ENCODE data around the gene HOXD13. TPM values are rescaled to one million over a fixed set of nuclear protein-coding genes. Genes with fewer than 3 reads are reported as not detected.

The HOXD13 gene
- total RNA-seq, 1 donor from 2014 or later, result not detected

GRCh38 chr2:176132205-176133171, 40.0 kb downstream of the HOXD13 start:
- DNase-seq (ENCODE audit: low read depth) (no peak), FAIRE-seq (no peak)

GRCh38 chr2:176133389-176133788, 40.9 kb downstream of the HOXD13 start:
- H3K27me3 ChIP-seq (ENCODE audit: control insufficient read depth, insufficient read depth, low read length), result peaks cover 66% of the 10 kb centered on the region
- FAIRE-seq (no peak), DNase-seq (ENCODE audit: low read depth) (no peak)
- no peak for TF ChIP-seq CTCF (IDR thresholded peaks at IDR 0.05; ENCODE audit: insufficient read depth, low read length, severe bottlenecking)
- no peaks in the 10 kb centered on the region for H3K36me3 ChIP-seq (ENCODE audit: control insufficient read depth, insufficient read depth, low read length)
- H3K4me3 ChIP-seq (ENCODE audit: low read depth, low read length), result no peak overlapping the region

More at GRCh38 chr2:176132205-176133171, 40.0 kb downstream of the HOXD13 start:
- Histone ChIP-seq H3K36me3 (ENCODE audit: control insufficient read depth, insufficient read depth, low read length) (no peaks in the 10 kb centered on the region), H3K4me3 (ENCODE audit: low read depth, low read length) (no peak overlapping the region), H3K27me3 (ENCODE audit: control insufficient read depth, insufficient read depth, low read length) (peaks cover 70% of the 10 kb centered on the region)
- no peak for TF ChIP-seq CTCF (IDR thresholded peaks at IDR 0.05; ENCODE audit: insufficient read depth, low read length, severe bottlenecking)

- FAIRE-seq, result no peak
- Histone ChIP-seq H3K27me3 (ENCODE audit: control insufficient read depth, insufficient read depth, low read length) (peaks cover 65% of the 10 kb centered on the region), H3K36me3 (ENCODE audit: control insufficient read depth, insufficient read depth, low read length) (no peaks in the 10 kb centered on the region), H3K4me3 (ENCODE audit: low read depth, low read length) (no peak overlapping the region)
- DNase-seq (ENCODE audit: low read depth), result no peak
- no peak for TF ChIP-seq CTCF (IDR thresholded peaks at IDR 0.05; ENCODE audit: insufficient read depth, low read length, severe bottlenecking)
These were observed 41.5 kb downstream of the HOXD13 start for GRCh38 chr2:176134035-176134434.

- H3K36me3 ChIP-seq (ENCODE audit: control insufficient read depth, insufficient read depth, low read length), result no peaks in the 10 kb centered on the region
- peaks cover 66% of the 10 kb centered on the region for H3K27me3 ChIP-seq (ENCODE audit: control insufficient read depth, insufficient read depth, low read length)
- H3K4me3 ChIP-seq (ENCODE audit: low read depth, low read length), result no peak overlapping the region
- TF ChIP-seq CTCF (IDR thresholded peaks at IDR 0.05; ENCODE audit: insufficient read depth, low read length, severe bottlenecking), result no peak
- FAIRE-seq (no peak), DNase-seq (ENCODE audit: low read depth) (no peak)
These were observed 42.5 kb downstream of the HOXD13 start for GRCh38 chr2:176135035-176135440.

GRCh38 chr2:176136374-176137251, 44.1 kb downstream of the HOXD13 start:
- Histone ChIP-seq H3K27me3 (ENCODE audit: control insufficient read depth, insufficient read depth, low read length) (peaks cover 61% of the 10 kb centered on the region), H3K4me3 (ENCODE audit: low read depth, low read length) (no peak overlapping the region), H3K36me3 (ENCODE audit: control insufficient read depth, insufficient read depth, low read length) (no peaks in the 10 kb centered on the region)
- FAIRE-seq, result no peak
- TF ChIP-seq CTCF (IDR thresholded peaks at IDR 0.05; ENCODE audit: insufficient read depth, low read length, severe bottlenecking), result no peak
- no peak for DNase-seq (ENCODE audit: low read depth)

Measured in bronchial epithelial cell (primary cell).